ENCODE results near the gene CASP3.

- TF ChIP-seq ZNF274 (IDR thresholded peaks at IDR 0.05; ENCODE audit: low read depth, low read length) (no peak), YY1 (IDR thresholded peaks at IDR 0.05; ENCODE audit: insufficient read depth, insufficient read length) (no peak)
Observed at GRCh38 chr4:184613405-184613804, 35.8 kb downstream of the CASP3 start.

Measured in NT2/D1 (cell line).